ENCODE results near the gene KLHL29. TPM values are rescaled to one million over a fixed set of nuclear protein-coding genes. Genes with fewer than 3 reads are reported as not detected.

The KLHL29 gene
- total RNA-seq, 1 experiment from 2014 or later = 2.6 TPM

GRCh38 chr2:23482607-23483006 is 97.6 kb downstream of the KLHL29 start:
- CTCF ChIA-PET = no interaction called here
- no peaks in the 10 kb centered on the region for H3K36me3 ChIP-seq (ENCODE audit: low read depth, low read length)
- BruUV-seq (replicated peaks) = no TSS peak
- no peaks in the 10 kb centered on the region for H3K9me3 ChIP-seq (ENCODE audit: low read length)
- H3K9me2 ChIP-seq (replicated peaks; ENCODE audit: low read length) = no peaks in the 10 kb centered on the region
- H3K4me3 ChIP-seq (ENCODE audit: low read length) = no peak overlapping the region
- H3K27me3 ChIP-seq (ENCODE audit: low read length) = no peaks in the 10 kb centered on the region
- no peak for DNase-seq
- H3K27ac ChIP-seq (ENCODE audit: low read length) = no peak overlapping the region
- H3K79me2 ChIP-seq (ENCODE audit: low read length) = no peaks in the 10 kb centered on the region
- no peak overlapping the region for H3K9ac ChIP-seq (ENCODE audit: low read length)
- no peak for ATAC-seq
- no peak overlapping the region for H3K4me2 ChIP-seq (ENCODE audit: low read length)
- peaks cover 9% of the 10 kb centered on the region; the same call in 1 of the 2 replicates for H3K4me1 ChIP-seq (ENCODE audit: insufficient read depth, low read length)
- no peaks in the 10 kb centered on the region for H4K20me1 ChIP-seq (ENCODE audit: low read length)
- H2AFZ ChIP-seq (ENCODE audit: low read length) = no peak overlapping the region
- TF ChIP-seq EZH2 (IDR thresholded peaks at IDR 0.05; ENCODE audit: low read length, unreplicated experiment) = no peak
- TF ChIP-seq, protein P1, sequence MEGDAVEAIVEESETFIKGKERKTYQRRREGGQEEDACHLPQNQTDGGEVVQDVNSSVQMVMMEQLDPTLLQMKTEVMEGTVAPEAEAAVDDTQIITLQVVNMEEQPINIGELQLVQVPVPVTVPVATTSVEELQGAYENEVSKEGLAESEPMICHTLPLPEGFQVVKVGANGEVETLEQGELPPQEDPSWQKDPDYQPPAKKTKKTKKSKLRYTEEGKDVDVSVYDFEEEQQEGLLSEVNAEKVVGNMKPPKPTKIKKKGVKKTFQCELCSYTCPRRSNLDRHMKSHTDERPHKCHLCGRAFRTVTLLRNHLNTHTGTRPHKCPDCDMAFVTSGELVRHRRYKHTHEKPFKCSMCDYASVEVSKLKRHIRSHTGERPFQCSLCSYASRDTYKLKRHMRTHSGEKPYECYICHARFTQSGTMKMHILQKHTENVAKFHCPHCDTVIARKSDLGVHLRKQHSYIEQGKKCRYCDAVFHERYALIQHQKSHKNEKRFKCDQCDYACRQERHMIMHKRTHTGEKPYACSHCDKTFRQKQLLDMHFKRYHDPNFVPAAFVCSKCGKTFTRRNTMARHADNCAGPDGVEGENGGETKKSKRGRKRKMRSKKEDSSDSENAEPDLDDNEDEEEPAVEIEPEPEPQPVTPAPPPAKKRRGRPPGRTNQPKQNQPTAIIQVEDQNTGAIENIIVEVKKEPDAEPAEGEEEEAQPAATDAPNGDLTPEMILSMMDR (conservative IDR thresholded peaks at IDR 0.05; ENCODE audit: low read depth, low read length) = no peak
- TF ChIP-seq EZH2phosphoT487 (IDR thresholded peaks at IDR 0.05; ENCODE audit: borderline replicate concordance, low read length) = no peak
- POLR2A ChIA-PET (ENCODE audit: unreplicated experiment) = no interaction called here
- intact Hi-C loops (cut with micrococcal nuclease) = no loop called here
- H3F3A ChIP-seq (ENCODE audit: low read length, unreplicated experiment) = no peaks in the 10 kb centered on the region

DNA sequence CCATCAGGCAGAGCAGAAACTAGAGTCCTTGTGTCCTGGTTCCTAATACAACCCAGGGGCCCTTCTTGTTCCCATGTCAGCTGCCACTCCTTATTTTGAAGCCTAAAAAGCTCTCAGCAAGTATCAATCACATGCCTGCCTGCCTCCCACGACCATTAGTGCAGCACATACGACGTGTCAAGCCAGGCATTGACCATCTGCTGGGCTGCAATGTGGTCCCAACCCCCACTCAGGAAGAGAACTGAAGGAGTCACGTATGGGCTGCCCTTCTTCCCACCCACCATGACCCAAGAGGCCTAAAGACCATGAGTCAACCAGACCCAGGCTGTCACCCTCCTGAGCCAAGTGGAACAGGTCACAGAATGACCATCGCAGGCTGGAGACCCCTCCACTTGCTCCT is 98.8 kb downstream of the KLHL29 start:
- POLR2A ChIA-PET (ENCODE audit: unreplicated experiment) = no interaction called here

DNA sequence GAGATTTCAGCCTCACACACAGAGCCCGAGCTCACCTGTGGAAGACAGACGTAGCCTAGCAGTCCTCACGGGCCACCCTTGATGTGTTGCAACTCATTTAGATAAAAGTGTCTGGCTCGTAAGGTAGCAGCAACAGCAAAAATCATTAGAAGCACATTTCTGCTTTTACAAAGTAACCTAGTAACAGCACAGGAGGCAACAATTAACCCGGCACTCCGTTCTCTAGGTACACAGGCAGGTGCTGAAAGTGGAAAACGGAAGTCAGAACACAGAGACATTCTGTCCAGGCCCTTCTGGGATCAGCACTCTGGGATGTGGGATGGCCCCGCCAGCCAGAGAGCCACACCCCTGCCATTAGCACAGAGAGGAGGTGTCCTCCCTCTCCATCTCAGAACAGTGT is 99.3 kb downstream of the KLHL29 start:
- no peak overlapping the region for H2AFZ ChIP-seq (ENCODE audit: low read length)
- no peaks in the 10 kb centered on the region for H3K79me2 ChIP-seq (ENCODE audit: low read length)
- H4K20me1 ChIP-seq (ENCODE audit: low read length) = no peaks in the 10 kb centered on the region
- H3K4me3 ChIP-seq (ENCODE audit: low read length) = no peak overlapping the region
- no peak for DNase-seq
- ATAC-seq = no peak
- H3K9me2 ChIP-seq (replicated peaks; ENCODE audit: low read length) = no peaks in the 10 kb centered on the region
- ChIA-PET POLR2A (ENCODE audit: unreplicated experiment) (no interaction called here), CTCF (no interaction called here)
- no peak overlapping the region for H3K27ac ChIP-seq (ENCODE audit: low read length)
- no peaks in the 10 kb centered on the region for H3F3A ChIP-seq (ENCODE audit: low read length, unreplicated experiment)
- H3K27me3 ChIP-seq (ENCODE audit: low read length) = no peaks in the 10 kb centered on the region
- no peaks in the 10 kb centered on the region for H3K9me3 ChIP-seq (ENCODE audit: low read length)
- H3K36me3 ChIP-seq (ENCODE audit: low read depth, low read length) = no peaks in the 10 kb centered on the region
- BruUV-seq (replicated peaks) = no TSS peak
- no peak overlapping the region for H3K9ac ChIP-seq (ENCODE audit: low read length)
- H3K4me2 ChIP-seq (ENCODE audit: low read length) = no peak overlapping the region
- peaks cover 9% of the 10 kb centered on the region; the same call in 1 of the 2 replicates for H3K4me1 ChIP-seq (ENCODE audit: insufficient read depth, low read length)
- intact Hi-C loops (cut with micrococcal nuclease) = no loop called here
- TF ChIP-seq EZH2 (IDR thresholded peaks at IDR 0.05; ENCODE audit: low read length, unreplicated experiment) = no peak
- TF ChIP-seq EZH2phosphoT487 (IDR thresholded peaks at IDR 0.05; ENCODE audit: borderline replicate concordance, low read length) = no peak
- TF ChIP-seq, protein P1 (conservative IDR thresholded peaks at IDR 0.05; ENCODE audit: low read depth, low read length) = no peak

More for the DNA sequence above, 98.8 kb downstream of the KLHL29 start:
- H3F3A ChIP-seq (ENCODE audit: low read length, unreplicated experiment) = no peaks in the 10 kb centered on the region
- H3K9ac ChIP-seq (ENCODE audit: low read length) = no peak overlapping the region
- no peaks in the 10 kb centered on the region for H3K9me3 ChIP-seq (ENCODE audit: low read length)
- no TSS peak for BruUV-seq (replicated peaks)
- H3K79me2 ChIP-seq (ENCODE audit: low read length) = no peaks in the 10 kb centered on the region
- no peaks in the 10 kb centered on the region for H3K9me2 ChIP-seq (replicated peaks; ENCODE audit: low read length)
- H3K4me2 ChIP-seq (ENCODE audit: low read length) = no peak overlapping the region
- H3K27me3 ChIP-seq (ENCODE audit: low read length) = no peaks in the 10 kb centered on the region
- no peak overlapping the region for H3K27ac ChIP-seq (ENCODE audit: low read length)
- TF ChIP-seq, protein P1 (conservative IDR thresholded peaks at IDR 0.05; ENCODE audit: low read depth, low read length) = no peak
- TF ChIP-seq EZH2phosphoT487 (IDR thresholded peaks at IDR 0.05; ENCODE audit: borderline replicate concordance, low read length) = no peak
- no peak for TF ChIP-seq EZH2 (IDR thresholded peaks at IDR 0.05; ENCODE audit: low read length, unreplicated experiment)
- H3K4me1 ChIP-seq (ENCODE audit: insufficient read depth, low read length) = peaks cover 9% of the 10 kb centered on the region; the same call in 1 of the 2 replicates
- no peaks in the 10 kb centered on the region for H3K36me3 ChIP-seq (ENCODE audit: low read depth, low read length)
- no peak overlapping the region for H2AFZ ChIP-seq (ENCODE audit: low read length)
- CTCF ChIA-PET = no interaction called here
- no peak for ATAC-seq
- no peak overlapping the region for H3K4me3 ChIP-seq (ENCODE audit: low read length)
- H4K20me1 ChIP-seq (ENCODE audit: low read length) = no peaks in the 10 kb centered on the region
- DNase-seq = no peak
- intact Hi-C loops (cut with micrococcal nuclease) = no loop called here
